ENCODE measurements around the gene SEMA3B.
A peak's percentile ranks its signal among the peaks of the same experiment; 100 is the strongest.
"Not testable (repeated sequence)": the region's sequence is repeated elsewhere in the genome, so short reads cannot be mapped to it uniquely, and the experiment has no call there.

Gene SEMA3B

DNA sequence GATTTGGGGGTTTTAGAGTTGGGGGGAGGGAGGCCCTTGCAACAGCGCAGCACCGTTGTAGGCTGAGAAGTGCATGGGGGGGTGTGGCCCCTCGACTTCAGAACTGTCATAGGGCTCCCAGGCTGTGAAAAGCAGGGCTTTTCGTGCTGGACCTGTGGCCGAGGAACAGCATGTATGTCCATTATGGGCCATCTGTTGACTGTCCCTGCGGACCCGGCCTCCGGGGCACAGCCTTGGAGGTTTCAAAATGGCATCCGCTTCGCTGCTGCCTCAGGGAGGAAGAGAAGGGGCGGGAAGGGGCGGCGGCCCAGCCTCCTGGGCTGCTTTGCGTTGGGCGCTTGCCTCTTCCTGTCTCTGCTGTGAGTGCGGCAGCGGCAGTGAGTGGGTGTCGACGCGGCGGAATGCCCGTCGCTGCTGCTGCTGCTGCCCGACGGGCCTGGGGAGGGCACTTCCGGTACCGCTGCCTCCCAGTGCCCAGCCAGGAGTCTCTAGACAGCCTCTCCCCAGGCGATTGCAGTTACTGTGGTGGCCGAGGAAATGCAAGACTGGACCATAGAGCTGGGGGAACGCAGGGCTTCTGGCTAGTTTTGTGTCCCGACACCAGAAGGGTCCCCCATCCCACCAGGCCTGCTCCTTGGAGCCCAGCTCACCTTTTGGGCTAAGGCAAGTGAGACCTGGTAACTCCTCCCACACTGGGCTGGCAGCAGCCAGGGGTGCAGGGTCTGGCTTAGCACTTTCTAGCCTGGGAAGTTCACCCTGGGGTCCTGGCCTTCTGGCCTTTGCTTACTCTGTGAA lies 31.0 kb upstream of the SEMA3B start:
- DNase-seq (ENCODE audit: low read depth), result peak; percentile 77

DNA sequence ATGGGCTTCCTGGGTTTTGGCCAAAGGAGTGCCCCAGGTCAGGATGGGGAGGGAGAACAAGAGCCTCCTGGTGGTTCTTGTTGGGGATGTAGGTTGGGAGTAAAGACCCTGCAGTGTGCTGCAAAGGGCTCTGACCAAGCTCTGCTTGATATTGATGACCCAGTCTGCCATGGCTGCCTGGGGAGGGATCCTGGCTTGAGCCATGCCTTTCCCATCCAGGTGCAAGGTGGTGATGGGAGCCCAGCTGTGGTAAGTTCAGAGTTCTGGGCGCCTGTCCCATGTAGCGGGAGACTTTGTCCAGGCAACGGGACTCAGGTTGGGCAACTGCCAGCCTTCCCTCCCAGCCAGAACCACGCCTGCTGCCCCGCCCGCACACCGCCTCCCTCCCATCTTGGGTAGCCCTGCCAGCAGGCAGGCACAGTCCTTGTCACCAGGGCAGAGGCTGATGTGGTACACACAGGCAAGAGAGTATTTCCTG lies 30.4 kb upstream of the SEMA3B start:
- DNase-seq (ENCODE audit: low read depth), result no peak

DNA sequence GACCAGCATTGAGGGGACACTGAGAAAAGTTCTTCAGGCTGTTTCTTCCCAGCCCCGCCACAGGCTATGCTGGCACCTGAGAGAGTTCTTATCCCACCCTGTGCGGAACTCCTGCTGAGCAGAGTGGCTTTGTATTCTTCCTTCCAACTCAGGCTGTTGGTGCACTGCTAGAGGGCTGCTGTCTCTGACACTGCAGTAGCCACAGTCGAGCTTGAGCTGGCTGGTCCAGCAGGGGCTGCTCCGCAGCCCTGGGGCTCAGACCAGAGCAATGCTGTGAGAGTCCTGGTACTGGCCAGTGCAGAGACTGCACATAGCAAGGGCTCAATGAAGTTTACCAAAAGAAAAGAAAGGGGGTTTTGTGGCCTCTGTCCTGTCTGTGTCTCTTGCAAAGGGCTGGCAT lies 29.3 kb upstream of the SEMA3B start:
- DNase-seq (ENCODE audit: low read depth), result no peak

DNA sequence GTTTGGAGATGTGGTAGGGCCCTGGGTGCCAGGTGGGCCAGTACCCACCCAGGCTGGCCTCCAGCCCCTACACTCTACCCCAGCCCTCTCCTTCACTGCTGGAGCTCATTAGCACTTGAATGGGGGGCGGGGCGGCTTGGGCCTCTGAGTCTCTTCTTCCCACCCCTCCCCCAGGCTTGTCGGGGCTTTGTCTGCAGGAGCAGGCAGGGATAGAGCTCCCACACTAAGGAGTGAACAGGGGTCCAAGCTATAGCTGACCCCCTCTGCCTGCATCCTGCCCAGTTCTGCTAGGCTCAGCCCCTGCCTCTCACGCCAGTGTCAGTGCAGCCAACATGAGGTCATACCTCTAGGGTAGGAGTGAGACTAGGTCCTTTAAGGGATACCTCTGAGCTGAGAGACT lies 27.8 kb upstream of the SEMA3B start:
- DNase-seq (ENCODE audit: low read depth), result no peak

DNA sequence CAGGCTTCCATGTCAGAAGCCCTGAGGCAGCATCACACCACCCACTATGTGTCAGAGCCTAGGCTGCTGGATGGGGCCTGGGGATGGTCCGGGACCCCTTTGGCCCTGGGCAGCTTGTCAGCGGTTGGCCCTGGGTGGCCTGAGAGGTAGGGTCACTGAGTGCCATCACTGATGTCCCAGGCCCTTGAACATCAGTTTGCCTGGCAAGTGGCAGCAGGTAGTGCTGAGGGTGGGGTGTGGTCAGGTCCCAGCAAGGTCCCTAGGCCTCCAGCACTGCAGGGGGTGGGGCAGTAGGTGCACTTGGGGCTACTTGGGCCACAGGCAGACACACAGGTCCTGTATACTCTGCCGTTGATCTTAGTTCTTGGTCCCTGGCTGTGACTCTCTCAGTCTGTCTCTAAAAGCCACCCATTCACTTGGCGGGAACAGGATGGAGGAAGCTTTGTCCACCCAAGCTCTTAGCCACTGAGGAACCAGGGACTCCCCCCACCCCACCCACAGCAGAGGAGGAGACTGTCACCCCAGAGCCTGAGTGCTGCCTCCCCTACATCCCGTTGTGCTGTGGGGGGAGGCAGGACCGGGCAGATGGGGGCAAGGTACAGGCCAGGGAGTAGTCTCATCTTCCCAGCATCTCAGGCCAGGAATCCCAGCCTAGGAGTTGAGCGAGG lies 27.1 kb upstream of the SEMA3B start:
- DNase-seq (ENCODE audit: low read depth), result no peak

DNA sequence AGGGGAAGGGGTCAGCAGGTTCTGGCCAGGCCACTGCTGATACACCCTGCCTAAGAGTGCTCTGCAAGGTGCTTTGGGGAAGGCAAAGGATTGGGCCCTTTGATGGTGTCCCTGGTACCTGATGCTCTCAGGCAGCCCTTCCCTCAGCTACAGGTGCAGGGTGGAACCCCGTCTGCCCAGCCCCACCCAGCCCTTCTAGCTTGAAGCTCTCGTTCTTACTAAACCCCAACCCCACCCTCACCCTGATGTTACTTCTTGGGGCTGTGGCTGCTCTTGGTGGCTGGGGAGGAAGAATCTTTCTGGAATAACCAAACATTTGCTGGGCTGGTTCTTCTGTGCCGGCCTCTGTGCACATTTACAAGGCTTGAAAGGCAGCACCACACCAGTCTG lies 26.6 kb upstream of the SEMA3B start:
- DNase-seq (ENCODE audit: low read depth), result no peak

DNA sequence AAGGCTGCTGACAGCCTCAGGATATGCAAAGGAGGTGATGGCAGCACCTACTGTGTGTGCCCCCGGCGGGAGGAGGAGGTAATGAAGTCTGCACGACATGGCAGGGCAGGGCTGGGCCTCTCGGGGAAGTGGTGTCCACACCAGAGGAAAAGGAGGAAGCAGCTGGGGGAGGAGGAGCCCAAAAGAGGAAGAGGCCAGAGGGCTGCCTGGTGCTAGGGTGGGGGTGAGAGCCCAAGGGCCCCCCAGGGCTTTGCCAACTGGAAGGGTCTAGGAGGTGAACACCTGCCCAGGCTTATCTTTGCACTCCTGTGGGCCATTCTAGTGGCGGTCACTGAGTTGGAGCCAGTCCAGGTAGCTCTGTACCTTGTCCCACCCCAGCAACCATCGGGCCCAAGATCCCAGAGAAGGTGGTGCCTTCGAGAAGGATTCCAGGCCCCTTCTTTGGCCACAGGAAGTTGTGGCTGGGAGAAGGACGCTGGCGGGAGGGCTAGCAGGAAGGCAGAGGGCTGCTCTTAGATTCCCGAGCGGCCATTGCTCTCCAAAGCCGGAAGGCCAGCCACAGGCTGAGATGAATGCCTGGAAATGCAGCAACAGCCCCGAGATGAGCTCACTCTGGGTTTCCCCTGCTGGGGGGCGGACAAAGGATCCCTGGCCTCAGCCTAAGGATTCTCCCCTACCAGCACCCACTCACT lies 25.9 kb upstream of the SEMA3B start:
- no peak for DNase-seq (ENCODE audit: low read depth)

DNA sequence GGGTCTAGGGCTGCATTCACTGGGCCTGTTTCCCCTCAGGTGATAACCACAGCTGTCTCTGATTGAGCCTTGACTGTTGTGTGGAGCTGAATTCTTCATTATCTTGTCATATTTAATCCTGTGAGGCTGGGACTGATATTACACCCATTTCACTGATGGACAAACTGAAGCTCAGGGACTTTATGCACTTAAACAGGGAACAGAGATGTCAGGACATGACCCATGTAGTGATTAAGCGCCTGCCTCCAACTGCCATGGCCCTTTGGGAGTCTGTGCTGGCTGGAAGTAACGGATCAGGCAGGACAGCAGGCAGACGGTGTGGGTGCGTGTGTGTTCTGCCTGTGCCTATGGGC lies 25.4 kb upstream of the SEMA3B start:
- DNase-seq (ENCODE audit: low read depth), result no peak

DNA sequence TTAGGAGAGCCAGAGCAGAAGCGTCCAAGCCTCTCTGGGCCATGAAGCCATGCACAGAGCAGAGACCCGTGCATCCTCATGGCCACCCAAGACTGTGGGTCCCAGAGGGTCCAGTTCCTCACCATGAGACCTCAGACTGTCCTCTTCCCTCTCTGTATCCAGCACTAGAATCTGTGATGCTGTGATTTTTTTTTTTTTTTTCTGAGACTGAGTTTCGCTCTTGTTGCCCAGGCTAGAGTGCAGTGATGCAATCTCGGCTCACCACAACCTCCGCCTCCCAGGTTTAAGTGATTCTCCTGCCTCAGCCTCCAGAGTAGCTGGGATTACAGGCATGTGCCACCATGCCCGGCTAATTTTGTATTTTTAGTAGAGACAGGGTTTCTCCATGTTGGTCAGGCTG lies 24.1 kb upstream of the SEMA3B start:
- DNase-seq (ENCODE audit: low read depth), result not testable (repeated sequence)

DNA sequence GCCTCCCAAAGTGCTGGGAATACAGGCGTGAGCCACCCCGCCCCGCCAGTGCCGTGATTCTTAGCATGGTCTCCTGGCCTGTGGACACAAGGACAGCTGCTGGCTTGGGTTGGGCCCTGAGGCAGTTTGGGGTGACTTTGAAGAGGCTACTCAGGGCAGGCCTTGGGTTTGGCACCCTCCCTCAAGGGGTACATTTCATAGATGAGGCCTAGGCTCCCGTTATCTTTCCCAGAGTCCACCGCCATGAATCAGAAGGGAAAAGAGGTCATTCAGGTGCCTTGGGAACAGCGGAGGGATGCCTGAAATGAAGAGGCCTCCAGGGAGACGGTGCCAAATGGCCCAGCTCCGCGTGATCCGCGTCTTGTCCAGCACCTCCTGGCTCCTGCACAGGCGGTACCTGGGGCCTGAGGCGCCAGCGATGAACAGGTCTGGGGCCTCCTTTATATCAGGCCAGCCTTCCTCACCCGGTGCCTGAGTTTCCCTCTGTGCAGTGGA lies 23.6 kb upstream of the SEMA3B start:
- DNase-seq (ENCODE audit: low read depth), result no peak

DNA sequence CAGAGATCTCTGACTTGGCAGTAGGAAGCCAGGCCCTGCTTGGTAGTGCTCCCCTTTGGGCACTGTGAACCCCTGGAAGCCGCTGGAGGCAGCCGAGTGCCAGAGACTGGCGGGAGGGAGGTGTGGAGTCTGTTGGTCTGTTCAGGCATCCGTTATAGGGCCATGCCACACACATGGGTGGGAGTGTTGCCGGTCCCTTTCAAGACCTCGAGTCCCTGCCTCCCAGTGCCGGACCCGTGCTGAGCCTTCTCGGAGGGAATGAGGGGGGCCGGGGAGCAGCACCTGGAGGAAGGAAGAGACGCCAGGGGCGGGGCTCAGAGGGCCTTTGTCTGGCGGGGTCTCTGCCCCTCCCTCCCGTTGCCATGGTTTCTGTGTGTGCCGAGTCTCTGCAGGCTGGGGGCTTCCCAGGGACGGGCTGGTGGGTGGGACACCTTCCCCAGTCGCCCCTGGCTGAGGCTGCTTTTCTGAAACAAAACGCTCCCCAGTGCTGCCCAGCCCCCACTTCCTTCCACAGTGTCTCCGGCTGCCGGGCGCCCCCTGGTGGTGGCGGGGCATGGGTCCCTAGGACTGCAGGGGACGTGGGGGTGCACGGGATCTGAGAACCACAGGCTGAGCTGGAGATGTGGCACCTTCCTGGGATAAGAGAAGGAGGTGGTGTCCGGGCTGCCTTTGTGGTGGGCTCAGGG lies 23.0 kb upstream of the SEMA3B start:
- DNase-seq (ENCODE audit: low read depth), result peak; percentile 92

DNA sequence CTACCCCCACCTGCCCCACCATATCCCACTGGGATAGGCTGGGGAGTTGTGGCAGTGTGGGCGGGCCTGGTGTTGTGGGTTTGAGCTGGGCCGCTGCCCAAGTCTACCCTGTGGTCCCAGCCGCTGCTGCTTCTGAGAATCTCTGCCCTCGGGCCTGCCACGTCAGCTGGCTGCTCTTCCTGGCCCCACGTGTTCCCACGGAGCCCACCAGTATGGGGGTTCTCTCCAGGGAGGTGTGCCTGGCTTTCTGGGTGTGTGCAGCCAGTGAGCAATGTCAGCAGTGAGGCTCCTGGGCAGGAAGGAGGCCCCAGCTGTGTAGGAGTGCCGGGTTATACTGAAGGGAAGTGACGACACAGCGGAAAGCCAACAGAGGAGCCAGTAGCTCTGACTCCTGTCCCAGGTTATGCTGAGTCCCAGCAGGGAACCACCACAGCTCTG lies 22.4 kb upstream of the SEMA3B start:
- DNase-seq (ENCODE audit: low read depth), result peak; percentile 72

DNA sequence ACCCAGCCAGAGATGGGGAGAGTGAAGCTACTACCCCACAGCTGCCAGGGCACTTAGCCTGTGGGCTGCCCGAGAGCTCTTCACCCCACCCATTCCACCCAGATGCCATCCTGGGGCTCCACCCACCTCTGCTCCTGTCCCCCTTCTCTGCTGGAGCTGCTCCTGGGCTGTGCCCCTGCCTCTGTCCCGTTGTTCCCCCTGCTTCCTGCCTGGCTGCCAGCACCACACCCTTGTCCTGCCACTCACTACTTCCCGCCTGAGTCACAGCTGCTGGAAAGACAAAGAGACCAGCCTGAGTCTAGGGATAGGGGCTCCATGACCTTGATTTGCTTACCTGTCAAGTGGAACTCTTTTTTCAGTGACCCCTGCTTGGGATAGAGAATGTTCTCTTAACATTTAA lies 20.6 kb upstream of the SEMA3B start:
- DNase-seq (ENCODE audit: low read depth), result no peak

DNA sequence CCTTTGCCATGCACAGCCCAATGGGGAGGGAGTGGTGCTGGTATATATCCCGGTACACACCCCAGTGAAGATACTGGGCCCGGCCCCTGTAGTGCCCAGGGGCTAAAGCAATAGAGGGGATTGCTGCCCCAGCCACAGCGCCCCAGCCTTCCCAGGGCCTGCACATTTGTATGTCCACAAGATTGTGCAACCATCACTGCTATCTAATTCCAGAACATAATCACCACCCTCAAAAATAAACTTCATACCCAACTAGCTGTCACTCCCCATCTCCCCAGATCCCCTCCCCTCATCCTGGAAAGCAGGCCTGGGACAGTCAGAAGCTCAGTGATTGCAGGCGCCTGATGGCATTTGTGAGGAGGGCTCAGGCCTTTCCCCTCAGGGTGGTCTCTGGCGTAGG lies 19.5 kb upstream of the SEMA3B start:
- no peak for DNase-seq (ENCODE audit: low read depth)

DNA sequence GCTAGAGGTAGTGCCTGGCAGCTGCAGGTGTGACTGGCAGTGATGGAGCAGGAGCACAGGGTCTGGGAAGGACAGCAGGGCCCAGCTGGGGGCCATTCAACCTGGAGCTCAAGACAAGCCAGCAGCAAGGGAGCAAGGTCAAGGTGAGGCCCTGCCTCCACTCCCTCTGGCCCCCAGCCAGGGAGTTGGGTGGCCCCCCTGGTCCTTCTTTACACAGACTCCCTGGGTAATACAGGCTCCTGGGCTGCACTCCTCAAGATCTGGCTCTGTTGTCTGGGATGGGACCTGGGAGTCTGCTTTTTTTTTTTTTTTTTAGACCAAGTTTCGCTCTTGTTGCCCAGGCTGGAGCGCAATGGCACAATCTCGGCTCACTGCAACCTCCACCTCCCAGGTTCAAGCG lies 18.4 kb upstream of the SEMA3B start:
- DNase-seq (ENCODE audit: low read depth), result no peak

DNA sequence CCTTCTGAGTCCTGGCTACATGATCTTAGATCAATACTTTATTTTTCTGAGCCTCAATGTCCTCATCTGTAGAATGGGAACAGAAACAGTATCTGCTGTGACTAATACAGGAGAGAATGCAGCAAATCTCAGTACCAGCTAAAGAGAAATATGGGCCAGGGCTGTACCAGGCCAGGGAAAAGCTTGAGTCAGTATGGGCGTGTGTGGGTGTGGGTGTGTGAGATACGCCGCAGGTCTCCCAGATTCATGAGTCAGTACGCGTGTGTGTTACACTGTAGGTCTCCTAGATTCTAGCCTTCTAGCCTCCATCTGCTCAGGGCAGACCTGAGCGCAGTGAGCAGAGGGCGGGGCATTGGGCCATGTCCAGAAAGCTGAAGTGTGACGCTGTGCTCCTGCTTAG lies 17.7 kb upstream of the SEMA3B start:
- DNase-seq (ENCODE audit: low read depth), result no peak

DNA sequence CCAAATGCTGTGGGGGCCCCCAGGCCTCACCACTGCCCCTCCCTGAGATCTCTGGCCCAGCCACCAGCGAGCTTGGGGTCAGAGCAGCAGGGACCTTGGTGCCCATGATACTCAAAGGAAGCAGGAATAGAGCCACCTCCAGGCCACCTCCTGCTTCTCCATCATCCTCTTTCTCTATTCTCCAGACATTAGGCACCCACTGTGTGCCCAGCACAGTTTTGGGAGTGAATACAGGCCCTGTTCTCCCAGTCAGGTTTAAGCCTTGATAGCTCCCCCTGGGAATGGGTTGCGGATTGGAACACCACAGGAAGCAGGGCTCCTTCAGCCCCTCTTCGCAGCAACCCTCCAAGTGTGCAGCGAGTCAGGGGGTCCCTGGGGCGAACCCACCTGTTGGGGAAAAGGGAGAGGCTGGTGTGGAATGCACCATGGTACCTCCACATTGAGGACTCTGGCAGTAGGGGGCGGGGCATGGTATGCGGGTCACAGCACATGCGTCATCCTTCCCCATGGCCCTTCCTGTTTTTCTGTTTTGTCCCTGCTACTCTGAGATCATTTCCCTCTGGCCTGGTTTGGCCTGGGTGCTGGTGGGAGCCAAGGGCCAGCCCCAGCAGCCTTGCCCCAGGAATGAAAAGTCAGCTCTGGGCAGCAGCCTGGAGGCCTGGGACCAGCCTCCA lies 14.2 kb upstream of the SEMA3B start:
- DNase-seq (ENCODE audit: low read depth), result no peak

DNA sequence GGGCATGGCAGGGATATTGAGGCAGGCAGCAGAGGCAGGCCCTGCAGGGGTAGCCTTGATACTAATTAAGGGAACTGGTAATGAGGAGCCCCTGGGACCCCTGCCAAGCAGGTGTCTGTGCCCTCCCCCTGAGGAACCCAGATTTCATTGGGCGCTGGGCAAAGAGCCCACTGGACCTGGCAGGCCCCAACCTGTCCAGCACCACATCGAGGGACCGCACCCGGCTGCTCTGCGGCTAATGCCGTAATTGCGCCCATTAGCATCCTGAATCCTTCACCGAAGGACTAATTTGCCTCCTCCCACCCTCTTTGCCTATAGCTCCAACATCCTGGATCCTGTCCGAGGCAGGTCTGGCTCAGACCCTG lies 13.7 kb upstream of the SEMA3B start:
- no peak for DNase-seq (ENCODE audit: low read depth)

DNA sequence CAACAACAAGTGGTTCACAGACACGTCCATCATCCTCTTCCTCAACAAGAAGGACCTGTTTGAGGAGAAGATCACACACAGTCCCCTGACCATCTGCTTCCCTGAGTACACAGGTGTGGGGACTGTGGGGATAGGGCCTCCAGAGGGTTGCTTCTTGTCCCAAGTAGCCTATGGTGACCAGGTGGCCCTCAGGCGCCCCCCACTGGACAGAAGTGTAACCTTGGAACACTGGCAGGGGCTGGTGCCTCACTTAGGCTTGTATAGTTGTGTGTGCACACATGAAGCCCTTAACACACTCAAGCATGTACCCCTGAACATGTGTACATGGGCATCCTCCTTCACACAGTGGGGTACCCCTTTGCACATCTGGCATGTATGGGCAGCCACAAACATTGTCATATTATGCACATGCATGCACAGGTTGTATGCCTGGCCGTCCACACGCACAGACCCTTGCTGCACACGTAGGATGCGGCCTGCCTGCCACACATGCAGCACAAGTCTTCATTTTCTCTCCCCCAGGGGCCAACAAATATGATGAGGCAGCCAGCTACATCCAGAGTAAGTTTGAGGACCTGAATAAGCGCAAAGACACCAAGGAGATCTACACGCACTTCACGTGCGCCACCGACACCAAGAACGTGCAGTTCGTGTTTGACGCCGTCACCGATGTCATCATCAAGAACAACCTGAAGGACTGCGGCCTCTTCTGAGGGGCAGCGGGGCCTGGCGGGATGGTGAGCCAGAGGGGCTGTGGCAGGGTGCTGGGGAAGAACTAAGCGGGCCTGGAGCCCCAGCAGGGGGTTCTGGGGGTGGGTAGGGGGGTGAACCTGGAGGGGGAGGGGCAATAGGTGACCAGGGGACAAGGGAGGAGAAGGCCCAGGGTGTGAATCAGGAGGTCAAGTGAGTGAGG lies 11.7 kb upstream of the SEMA3B start:
- no peak for DNase-seq (ENCODE audit: low read depth)

DNA sequence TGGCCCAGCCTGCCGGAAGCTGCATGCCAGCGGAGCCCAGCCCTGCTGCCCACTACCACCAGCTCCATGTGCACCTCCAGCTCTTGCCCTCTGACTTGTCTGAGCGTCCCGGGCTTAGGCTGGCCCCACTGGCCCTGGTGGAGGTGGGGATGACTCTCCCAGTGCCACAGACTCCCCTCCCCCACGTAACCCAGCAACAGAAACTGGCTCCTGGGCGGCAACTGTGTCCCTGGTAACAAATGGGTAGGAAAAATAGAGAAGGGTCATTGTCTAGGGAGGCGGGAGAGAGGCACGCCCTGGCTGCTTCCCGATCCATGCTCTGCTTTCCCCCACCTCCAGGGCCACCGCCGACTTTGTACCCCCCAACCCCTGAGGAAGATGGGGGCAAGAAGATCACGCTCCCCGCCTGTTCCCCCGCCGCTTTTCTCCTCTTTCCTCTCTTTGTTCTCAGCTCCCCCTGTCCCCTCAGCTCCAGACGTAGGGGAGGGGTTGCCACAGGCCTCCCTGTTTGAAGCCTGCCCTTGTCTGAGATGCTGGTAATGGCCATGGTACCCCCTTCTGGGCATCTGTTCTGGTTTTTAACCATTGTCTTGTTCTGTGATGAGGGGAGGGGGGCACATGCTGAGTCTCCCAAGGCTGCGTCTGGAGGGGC lies 10.8 kb upstream of the SEMA3B start:
- no peak for DNase-seq (ENCODE audit: low read depth)
